HG02642 (cell line): ENCODE results near the gene HSP90AA1.
"Not testable (repeated sequence)": the region's sequence is repeated elsewhere in the genome, so short reads cannot be mapped to it uniquely, and the experiment has no call there.

Source experiments
- ATAC-seq: cut with Tn5 transposase; IDR thresholded peaks from one replicate; pipeline ENCODE4 v1.9.1; 2021; ENCODE audit warnings: mild to moderate bottlenecking; ENCODE audit not compliant: unreplicated experiment, poor library complexity

The HSP90AA1 gene

DNA sequence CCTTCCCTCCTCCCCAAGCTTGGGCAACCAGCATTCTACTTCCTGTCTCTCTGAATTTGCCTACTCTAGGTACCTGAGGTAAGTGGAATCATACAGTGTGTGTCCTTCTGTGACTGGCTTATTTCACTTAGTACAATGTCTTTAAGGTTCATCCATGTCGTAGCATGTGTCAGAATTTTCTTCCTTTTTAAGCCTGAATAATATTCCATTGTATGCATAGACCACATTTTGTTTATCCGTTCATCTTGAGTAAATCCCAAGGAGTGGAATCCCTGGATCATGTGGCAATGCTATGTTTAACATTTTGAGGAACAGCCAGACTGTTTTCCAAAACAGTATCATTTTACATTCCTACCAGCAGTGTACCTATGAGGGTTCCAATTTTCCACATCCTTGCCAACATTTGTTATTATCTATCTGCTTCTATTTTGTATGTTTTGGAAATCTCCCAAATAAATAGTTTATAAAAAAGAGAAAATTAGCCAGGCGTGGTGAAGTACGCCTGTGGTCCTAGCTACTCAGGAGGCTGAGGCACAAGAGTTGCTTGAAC is 12.4 kb downstream of the HSP90AA1 start:
- no peak for ATAC-seq

DNA sequence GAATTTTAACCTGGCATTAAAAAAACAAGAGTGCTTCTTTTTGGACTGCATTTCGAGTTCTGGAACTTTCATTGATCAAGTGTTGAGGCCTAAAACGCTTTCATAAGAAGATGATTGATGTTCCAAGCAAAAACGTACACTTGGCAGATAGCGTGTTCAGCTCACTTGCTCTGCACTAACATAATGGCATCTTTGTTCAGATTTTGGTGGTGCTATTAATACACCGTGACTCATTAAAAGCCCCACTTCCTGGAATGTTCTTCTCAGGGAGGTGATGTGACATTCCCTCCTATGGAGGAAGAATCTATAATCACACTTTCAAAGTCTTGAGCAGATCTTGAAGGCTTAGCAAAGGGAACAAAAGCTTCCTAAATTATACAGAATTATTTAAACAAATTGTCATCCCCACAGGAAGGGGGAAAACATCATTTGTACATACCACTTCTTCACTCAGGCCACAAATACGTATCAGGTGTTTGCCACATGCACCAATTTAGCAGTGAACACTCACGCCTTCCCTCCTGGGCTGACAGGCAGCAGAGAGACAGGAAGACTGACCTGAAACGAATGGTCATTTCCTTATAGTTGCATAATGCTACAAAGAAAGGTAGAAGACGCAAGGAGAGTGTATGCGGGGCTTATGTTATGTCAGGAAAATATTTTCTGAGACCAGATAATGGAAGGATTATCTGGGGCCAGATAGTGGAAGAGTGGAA is 15.4 kb downstream of the HSP90AA1 start:
- ATAC-seq: no peak

DNA sequence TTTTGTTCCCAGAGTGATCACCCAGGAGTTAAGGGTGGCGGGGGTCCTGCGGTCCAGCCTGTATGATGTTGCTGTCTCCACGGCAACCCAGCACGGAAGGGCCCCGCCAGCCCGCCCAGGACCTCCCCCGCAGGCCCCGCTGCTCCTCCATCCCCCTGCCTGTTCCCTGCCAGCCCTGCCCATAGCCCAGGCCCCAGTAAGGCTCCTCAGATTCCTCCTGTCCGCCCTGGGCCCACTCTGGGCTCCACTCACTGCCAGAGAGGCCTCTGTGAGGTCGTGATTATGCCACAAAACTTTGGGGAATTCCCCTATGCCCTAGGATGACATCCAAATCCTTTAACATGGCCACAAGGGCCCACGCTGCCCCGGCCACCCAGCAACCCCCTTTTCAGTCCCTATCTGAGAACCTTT is 20.8 kb downstream of the HSP90AA1 start:
- ATAC-seq: no peak

DNA sequence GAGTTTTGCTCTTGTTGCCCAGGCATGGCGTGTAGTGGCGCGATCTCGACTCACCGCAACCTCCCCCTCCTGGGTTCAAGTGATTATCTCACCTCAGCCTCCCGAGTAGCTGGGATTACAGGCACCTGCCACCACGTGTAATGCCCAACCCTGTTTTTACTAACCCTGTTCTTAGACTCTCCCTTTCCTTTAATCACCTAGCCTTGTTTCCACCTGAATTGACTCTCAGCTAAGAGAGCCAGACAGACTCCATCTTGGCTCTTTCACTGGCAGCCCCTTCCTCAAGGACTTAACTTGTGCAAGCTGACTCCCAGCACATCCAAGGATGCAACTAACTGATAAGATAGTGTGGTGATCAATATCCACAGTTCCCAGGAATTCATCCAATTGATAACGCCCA is 22.3 kb downstream of the HSP90AA1 start:
- not testable (repeated sequence) for ATAC-seq

DNA sequence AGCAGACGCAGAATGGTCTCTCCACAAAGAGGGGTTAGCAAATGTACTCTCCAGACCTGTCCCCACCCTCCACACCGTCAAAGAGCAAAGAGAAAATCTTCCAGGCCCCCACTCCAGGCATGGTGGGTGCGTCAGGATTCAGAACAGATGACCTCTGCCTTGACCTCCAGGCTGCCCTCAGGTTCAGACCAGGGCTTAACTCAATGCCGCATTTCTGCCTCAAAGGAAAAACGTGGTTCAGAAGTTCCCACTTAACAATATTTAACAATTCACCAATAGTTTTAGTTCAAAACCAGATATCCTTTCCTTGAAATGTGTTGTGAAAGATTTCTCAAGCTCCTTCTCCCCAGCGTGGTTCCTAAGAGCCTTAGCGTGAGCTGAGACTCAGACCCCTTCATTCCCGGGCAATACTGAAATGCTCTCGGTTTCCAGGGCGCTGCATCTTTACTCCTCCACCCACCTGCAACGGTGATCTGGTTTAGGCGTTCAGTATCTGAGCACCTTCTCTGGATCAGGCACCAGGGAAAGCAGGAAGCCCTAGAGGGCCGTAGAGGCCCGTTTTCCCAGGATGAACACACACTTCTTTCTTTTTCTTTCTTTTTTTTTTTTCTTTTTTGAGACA is 22.9 kb downstream of the HSP90AA1 start:
- no peak for ATAC-seq

DNA sequence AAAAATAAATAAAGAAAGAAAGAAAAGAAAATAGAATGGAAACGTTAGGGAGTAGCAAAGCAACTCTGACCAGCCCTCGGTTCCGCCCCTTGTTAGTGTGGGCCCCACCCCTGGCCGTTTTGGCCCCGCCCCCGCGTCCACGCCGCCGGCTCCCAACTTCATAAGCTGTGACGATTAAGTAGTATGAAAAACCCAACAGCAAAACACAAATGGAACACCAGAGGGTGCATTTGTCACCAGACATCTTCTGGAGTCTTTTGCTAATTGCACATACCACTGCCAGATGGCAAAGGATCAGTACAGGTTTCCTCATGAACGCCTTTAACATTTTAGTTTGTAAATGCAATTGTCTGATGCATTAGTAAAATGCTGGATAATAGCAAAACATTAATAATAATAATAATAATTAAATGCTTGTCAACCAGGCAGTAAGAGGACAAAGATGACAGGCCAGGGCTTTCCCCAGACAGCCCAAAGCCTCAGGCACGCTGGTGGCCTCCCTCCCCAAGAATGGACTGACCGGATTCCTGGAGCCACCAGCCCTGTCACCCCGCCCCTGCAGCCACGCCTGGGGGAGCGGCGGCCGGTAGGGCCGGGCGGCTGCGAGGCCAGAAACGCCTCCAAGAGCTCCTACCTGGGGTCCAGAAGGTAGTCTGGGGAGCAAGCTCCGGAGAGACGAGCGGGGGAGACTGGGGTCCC is 23.6 kb downstream of the HSP90AA1 start:
- peak; percentile 50 for ATAC-seq

DNA sequence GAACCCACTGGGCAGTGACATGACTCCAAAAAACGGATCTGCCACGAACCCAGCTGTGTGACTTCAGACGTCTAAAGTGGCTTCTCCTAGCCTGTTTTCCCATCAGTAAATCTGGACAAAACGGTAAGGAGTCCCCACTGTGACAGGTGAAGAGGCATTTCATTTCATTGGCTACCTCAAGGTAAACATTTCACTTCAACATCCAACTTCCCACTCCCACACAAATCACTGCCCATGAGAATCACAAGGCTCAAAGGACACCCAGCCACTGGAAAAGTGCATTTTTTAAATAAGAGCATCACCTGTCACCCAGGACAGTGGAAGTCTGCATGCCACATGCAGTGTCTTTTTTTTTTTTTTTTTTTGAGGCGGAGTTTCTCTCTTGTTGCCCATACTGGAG is 27.9 kb downstream of the HSP90AA1 start:
- no peak for ATAC-seq

DNA sequence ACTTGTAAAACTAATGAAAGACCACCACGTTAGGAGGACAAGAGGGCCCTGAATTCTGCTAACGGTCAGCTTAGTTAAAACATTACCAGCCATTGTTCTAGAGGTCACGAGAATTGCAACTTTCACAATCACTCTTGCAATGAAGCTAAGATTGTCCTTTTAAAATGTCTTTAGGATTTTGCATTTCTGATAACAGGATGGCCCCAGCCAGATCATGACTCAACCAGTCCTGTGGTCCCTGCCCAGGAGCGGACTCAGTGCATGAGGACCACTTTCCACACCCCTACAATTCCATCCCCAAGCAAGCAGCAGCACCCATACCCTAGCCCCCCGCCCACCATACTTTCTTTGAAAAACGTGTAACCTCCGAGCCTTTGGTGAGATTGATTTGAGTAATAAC is 28.7 kb downstream of the HSP90AA1 start:
- no peak for ATAC-seq

DNA sequence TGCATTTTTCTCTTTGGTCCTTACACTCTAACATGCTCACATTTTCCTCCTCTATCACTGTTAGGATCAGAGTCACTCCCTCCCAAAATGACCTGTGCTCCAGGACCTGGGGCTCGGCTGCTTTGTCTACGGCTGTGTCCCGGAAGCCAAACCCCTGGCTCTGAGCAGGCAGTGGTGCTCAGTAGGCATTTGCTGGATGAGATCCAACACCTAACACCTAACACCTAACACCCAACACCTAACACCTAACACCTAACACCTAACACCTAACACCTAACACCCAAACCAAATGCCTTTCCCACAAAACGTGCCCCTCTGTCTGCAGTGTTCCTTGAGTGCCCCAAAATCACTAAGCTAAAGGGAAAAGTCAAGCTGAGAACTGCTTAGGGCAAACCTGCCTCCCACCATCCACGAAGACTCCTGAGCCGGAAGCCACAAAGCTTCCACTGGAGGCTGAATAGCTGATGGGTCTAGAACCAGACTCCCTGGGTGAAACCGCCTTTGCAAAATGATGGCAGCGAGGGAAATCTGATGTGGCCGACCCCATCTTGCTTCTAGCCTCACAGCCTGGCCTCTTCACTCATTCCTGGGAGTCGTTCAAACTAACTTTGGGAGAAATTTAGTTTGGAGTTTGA is 29.2 kb downstream of the HSP90AA1 start:
- ATAC-seq: no peak

DNA sequence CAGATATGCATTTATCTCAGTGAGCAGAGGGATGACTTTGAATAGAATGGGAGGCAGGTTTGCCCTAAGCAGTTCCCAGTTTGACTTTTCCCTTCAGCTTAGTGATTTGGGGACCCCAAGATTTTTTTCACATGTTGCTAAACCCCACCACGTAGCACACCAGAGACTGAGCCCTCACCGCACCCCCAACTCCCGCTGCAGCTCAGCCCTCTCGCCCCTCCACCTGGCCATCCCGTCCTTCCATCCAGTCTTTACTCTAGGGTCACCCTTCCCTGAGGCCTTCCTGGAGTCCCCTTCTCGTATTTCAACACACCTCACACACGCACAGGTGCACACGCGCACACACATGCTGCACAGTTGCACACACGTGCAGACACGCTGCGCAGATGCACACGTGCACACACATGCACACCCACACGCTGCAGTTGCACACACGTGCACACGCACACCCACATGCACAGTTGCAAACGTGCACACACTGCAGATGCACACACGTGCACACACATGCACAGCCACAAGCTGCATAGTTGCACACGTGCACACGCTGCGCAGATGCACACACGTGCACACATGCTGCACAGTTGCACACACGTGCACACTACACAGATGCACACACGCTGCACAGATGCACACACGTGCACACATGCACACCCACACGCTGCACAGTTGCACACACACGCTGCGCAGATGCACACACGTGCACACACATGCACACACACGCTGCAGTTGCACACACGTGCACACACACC is 30.0 kb downstream of the HSP90AA1 start:
- ATAC-seq: no peak

DNA sequence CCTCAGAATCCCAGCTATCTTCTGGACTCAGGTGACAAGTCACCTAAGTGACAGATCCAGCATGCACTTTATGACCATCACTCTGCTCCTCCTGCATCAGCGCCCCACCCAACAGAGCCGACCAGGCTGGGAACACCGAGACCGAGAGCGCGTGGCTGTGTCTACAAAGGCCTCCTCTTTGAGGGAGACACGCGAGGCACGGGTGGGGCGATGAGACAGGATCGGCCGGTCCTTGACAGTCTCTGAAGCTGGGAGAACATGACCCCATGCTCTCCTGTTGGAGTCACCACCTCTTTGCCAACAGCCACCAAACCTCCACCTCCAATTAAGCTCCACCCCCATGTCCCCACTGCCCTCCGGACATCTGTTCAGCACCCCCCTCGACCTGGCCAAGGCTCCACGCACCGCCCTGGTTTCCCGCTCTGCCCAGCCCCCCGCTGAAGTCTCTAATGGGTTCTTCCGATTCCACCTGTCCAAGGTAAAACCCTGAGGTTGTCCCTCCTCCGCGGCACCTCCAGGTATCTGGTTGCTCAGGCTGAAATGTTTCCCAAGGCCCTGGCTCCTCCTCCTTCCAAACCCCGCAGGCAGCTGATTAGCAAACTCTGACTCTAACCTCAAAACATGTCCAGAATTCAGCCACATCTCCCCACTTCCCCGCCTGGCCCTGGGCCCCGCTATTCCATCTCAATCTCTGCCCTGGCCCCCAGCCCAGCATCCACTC is 31.5 kb downstream of the HSP90AA1 start:
- ATAC-seq: no peak

DNA sequence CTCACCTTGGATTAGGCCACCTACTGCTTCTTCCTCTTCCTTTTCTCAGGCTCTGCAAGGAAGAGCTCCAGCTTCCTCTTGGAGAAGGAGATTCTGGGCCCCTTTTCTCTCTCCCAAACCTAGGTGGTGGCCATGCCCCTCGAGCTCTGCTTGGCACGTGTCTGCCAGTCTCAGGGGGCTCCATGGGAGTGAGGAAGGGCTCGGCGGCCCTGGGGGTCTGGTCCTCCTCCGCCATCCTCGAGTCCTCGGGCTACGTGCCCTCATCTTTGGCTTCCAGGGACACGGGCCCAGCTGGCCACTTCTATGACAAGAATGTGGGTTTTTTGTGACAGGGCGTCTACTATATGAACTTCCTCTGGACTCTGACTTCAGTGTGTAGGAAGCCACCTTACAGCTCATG is 34.3 kb downstream of the HSP90AA1 start:
- ATAC-seq: no peak

DNA sequence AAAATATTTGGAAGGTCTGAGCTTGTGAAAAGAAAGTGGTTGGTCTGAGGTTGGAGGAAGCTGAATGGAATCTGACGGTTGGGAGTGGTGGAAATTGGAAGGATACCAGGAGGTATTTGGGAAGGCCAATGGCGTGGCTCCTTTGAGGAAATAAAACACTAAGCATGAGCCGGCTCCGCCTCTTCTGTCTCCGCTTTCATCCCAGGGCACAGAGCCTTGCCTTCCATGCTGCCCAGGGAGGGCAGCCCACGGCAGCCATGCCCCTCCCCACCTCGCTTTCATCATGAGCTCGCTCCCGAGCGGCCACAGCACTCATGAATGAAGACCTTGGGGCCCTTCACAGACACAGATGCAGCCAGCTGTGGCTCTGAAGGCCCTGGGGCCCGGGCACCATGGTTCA is 36.2 kb downstream of the HSP90AA1 start:
- ATAC-seq: no peak

DNA sequence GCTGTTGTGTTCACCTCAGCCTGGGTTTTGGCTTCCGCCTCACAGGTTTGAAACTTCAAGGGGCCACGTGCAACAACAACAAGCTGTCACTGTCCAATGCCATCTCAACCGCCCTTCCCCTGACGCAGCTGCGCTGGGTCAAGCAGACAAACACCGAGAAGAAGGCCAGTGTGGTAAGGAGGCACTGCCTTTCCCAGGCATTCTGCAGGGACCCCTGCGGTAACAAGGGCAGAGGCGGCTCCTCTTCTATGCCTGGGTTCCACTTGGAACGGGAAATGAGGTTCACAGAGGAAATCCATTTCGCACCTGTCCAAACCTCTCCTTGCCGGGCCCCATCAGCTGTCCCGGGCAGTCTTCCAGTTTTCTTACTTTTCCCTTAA is 36.8 kb downstream of the HSP90AA1 start:
- no peak for ATAC-seq

DNA sequence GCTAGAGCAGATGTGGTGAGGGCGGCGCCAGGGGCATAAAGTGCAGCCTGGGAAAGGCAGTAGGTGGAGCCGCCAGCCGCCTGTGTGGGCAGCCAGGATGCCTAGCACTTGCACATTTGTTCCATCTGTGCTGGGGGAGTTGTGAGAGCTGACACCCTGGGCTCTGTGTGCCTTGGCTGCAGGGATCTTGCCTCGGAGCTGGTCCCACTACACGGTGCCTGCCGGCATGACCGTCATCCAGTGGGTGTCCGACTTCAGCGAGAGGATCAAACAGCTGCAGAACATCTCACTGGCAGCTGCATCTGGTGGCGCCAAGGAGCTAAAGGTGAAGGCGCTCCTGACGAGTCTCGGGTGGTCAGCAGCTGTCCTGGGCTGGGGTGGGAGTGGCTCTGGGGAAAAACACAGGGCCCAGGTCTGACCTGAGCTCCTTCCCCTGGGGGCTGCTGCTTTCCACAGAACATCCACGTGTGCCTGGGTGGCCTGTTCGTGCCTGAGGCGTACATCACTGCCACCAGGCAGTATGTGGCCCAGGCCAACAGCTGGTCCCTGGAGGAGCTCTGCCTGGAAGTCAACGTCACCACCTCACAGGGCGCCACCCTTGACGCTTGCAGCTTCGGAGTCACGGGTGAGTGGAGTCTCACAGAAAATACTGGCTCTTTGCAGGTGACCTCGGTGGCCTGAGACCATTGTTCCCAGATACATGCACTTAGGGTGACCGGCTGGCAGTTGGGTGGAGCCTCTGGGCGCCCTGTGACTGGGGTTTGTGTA is 37.4 kb downstream of the HSP90AA1 start:
- ATAC-seq: no peak

DNA sequence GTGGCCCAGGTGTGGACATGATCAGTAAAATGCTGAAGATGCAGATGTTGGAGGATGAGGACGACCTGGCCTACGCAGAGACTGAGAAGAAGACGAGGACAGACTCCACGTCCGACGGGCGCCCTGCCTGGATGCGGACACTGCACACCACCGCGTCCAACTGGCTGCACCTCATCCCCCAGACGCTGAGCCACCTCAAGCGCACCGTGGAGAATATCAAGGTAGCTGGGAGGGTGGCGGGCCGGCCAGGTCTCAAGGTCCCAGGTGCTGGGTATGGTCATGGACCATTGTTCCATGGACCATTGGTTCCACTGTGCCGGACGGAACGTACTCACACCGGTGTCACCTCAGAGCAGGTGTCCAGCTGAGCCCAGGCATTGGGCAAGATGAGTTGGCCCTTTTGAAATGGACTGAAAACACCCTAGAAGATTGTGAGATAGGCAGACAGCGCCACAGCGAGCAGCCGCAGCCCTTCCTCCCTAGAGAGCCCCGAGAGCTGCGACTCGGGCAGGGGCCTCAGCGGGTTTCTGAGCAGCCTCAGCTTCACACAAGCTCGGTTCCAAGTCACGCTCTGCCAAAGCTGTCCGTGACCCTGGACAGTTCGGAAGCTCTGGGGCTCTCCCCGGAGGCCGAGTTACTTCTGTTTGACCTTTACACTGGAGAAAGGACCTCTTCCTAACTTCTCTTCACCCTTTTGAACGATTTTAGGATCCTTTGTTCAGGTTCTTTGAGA is 38.9 kb downstream of the HSP90AA1 start:
- ATAC-seq: no peak

DNA sequence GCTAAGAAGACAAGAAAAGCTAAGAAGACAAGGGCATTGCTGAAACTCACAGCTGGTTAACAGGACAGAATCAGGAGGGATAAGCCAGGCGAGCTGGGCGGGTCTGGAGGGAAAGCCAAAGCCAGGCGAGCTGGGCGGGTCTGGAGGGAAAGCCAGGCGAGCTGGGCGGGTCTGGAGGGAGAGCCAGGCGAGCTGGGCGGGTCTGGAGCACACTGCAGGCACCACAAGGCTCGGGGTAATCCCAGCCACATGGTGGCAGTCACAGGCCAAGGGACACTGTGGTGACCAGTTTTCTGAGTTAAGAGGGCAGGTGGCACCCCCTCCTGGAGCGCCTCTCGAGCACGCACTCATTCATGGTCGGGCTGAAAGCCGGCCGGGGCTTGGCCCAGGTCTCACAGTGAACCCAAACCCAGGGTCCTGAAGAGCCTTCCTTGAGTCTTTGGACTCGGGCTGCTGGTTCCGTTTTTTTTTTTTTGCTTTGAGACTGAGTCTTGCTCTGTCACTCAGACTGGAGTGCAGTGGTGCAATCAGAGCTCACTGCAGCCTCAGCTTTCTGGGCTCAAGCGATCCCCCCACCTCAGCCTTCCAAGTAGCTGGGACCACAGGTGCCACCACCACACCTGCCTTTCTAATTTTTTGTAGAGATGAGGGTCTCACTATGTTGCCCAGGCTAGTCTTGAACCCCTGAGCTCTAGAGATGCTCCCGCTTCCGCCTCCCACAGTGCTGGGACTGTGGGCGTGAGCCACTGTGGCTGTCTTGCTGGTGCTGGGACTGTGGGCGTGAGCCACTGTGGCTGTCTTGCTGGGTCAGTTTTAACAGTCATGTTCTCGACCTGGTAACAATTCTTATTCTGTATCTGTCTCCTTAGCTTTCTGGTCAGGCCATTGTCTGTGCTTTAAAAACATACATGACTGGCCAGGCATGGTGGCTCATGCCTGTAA is 40.2 kb downstream of the HSP90AA1 start:
- ATAC-seq: no peak
